C4-2B (cell line): ENCODE results near the gene DUSP9.
"Not testable (repeated sequence)": the region's sequence is repeated elsewhere in the genome, so short reads cannot be mapped to it uniquely, and the experiment has no call there.

ENCODE experiments used
- H3K27ac ChIP-seq: fragments of 450-650 bp; 2 replicates; pipeline ENCODE4 v1.5.1; 2017
- CTCF ChIP-seq: fragments of 450-650 bp; conservative IDR thresholded peaks from 2 replicates; pipeline ENCODE4 v1.5.1; 2017; ENCODE audit warnings: mild to moderate bottlenecking
- ZFX ChIP-seq: fragments of 450-650 bp; IDR thresholded peaks from 2 replicates; pipeline ENCODE4 v1.6.1; 2017

Gene DUSP9

GRCh38 chrX:153602601-153603000, 44.4 kb upstream of the DUSP9 start:
- no peak for TF ChIP-seq CTCF
- TF ChIP-seq ZFX, result no peak
- no peak overlapping the region for H3K27ac ChIP-seq

GRCh38 chrX:153603131-153603656, 43.8 kb upstream of the DUSP9 start:
- H3K27ac ChIP-seq, result no peak overlapping the region
- TF ChIP-seq ZFX (no peak), CTCF (no peak)

DNA sequence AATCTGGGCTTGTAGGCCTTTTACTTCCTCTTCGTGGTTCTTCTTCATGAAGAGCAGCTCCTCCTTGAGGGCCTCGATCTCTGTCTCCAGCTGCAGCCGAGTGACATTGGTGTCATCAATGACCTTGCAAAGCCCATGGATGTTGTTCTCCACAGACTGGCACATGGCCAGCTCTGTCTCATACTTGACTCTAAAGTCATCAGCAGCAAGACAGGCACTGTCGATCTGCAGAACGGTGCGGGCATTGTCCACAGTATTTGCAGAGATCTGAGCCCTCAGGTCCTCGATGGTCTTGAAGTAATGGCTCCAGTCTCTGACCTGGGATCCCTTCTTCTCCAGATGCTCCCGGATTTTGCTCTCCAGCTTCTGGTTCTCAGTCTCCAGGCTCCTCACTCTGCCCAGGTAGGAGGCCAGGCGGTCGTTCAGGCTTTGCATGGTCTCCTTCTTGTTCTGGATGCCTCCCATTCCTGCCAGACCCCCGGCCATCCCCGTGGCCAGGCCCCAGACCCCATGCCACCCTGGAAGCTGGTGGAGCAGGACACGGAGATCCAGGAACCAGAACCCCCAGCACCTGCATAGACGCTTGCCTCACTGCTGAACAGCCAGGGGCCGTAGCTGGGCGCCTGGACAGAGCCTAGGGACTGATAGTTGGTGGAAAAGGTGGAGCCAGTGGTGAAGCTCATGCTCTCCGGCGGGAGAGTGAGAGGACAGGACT, 42.2 kb upstream of the DUSP9 start:
- H3K27ac ChIP-seq, result not testable (repeated sequence)

DNA sequence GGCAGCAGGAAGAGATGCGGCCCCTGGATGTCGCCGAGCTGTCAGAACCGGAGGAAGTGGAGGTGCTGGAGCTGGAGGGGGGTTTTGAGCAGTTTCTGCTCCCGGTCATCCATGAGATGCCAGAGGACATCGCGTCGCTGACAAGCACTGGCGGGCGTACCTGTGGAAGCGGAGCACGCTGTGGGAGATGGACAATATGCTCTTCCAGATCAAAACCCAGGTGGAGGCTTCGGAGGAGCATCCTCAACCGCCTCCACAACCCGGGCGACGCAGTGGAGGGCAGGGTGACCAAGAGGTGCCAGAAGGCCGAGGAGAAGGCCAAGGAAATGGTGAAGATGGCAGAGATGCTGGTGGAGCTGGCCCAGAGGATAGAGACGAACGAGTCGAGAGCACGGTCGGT, 40.5 kb upstream of the DUSP9 start:
- TF ChIP-seq ZFX, result no peak
- no peak for TF ChIP-seq CTCF
- H3K27ac ChIP-seq, result no peak overlapping the region

DNA sequence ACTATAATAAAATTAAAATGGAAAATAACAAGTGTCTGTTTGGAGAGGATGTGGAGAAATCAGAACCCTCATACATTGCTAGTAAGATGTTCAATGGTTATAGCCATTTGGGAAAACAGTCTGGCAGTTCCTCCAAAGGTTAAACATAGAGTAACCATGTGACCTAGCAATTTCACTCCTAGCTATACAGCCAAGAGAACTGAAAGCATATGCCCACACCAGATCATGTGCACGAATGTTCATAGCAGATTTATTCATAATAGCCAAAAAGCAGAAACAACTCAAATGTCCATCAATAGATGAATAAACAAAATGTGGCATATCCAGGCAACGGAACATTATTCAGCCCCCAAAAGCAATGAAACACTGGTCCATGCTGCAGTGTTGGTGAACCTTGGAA, 38.6 kb upstream of the DUSP9 start:
- H3K27ac ChIP-seq, result no peak overlapping the region
- TF ChIP-seq CTCF (no peak), ZFX (no peak)

- no peak overlapping the region for H3K27ac ChIP-seq
- no peak for TF ChIP-seq ZFX
- TF ChIP-seq CTCF, result no peak
Measured at GRCh38 chrX:153608806-153609205, 38.2 kb upstream of the DUSP9 start.

- H3K27ac ChIP-seq, result peak overlapping the region; percentile 34
- TF ChIP-seq CTCF (peak; percentile 83), ZFX (no peak)
Measured at GRCh38 chrX:153609917-153610835, 36.8 kb upstream of the DUSP9 start.
